ENCODE data around the gene PTPRH.
"Not testable (repeated sequence)": the region's sequence is repeated elsewhere in the genome, so short reads cannot be mapped to it uniquely, and the experiment has no call there.

The PTPRH gene

GRCh38 chr19:55244004-55244680 is 34.8 kb upstream of the PTPRH start:
- no peak for DNase-seq

- DNase-seq, result no peak
Observed at GRCh38 chr19:55242517-55242916, 33.2 kb upstream of the PTPRH start.

- DNase-seq, result no peak
Observed at GRCh38 chr19:55241935-55242464, 32.7 kb upstream of the PTPRH start.

GRCh38 chr19:55241143-55241934 is 32.0 kb upstream of the PTPRH start:
- no peak for DNase-seq

- DNase-seq, result no peak
Observed at GRCh38 chr19:55240713-55241020, 31.4 kb upstream of the PTPRH start.

- no peak for DNase-seq
Observed at GRCh38 chr19:55239004-55239403, 29.7 kb upstream of the PTPRH start.

GRCh38 chr19:55238030-55238429 is 28.7 kb upstream of the PTPRH start:
- DNase-seq, result no peak

- DNase-seq, result no peak
Observed at GRCh38 chr19:55232986-55233385, 23.7 kb upstream of the PTPRH start.

GRCh38 chr19:55232286-55232602 is 22.9 kb upstream of the PTPRH start:
- no peak for DNase-seq

- no peak for DNase-seq
Observed at GRCh38 chr19:55231391-55232285, 22.3 kb upstream of the PTPRH start.

- no peak for DNase-seq
Observed at GRCh38 chr19:55230780-55231179, 21.5 kb upstream of the PTPRH start.

GRCh38 chr19:55230329-55230728 is 21.0 kb upstream of the PTPRH start:
- no peak for DNase-seq

GRCh38 chr19:55229789-55230182 is 20.5 kb upstream of the PTPRH start:
- no peak for DNase-seq

- no peak for DNase-seq
Observed at GRCh38 chr19:55229145-55229788, 20.0 kb upstream of the PTPRH start.

GRCh38 chr19:55228403-55229031 is 19.2 kb upstream of the PTPRH start, which contains the start of gene TMEM86B:
TSS of gene TMEM86B (minus strand) at chr19:55228763. CDS start at chr19:55228741, 22 bp downstream.
- no peak for DNase-seq

- no peak for DNase-seq
Observed at GRCh38 chr19:55228015-55228391, 18.7 kb upstream of the PTPRH start.

- DNase-seq, result no peak
Observed at GRCh38 chr19:55227241-55228014, 18.1 kb upstream of the PTPRH start.

- DNase-seq, result no peak
Observed at GRCh38 chr19:55226788-55227187, 17.5 kb upstream of the PTPRH start.

- no peak for DNase-seq
Observed at GRCh38 chr19:55226273-55226672, 17.0 kb upstream of the PTPRH start.

- no peak for DNase-seq
Observed at GRCh38 chr19:55225415-55225958, 16.2 kb upstream of the PTPRH start.

- DNase-seq, result not testable (repeated sequence)
Observed at GRCh38 chr19:55224679-55225414, 15.5 kb upstream of the PTPRH start.

All from activated CD4-positive, alpha-beta T cell treated with anti-CD3 and anti-CD28 coated beads, Interleukin-2, Interleukin-6, amounts not matched to agents 100 ng/mL and 50 ng/mL, durations not matched to agents 16 hours and 8 hours (primary cell).